ENCODE measurements around the gene DLG2. TPM values are rescaled to one million over a fixed set of nuclear protein-coding genes. Genes with fewer than 3 reads are reported as not detected.
A peak's percentile ranks its signal among the peaks of the same experiment; 100 is the strongest.

The DLG2 gene
- total RNA-seq, 1 donor from 2014 or later = 1.8 TPM

DNA sequence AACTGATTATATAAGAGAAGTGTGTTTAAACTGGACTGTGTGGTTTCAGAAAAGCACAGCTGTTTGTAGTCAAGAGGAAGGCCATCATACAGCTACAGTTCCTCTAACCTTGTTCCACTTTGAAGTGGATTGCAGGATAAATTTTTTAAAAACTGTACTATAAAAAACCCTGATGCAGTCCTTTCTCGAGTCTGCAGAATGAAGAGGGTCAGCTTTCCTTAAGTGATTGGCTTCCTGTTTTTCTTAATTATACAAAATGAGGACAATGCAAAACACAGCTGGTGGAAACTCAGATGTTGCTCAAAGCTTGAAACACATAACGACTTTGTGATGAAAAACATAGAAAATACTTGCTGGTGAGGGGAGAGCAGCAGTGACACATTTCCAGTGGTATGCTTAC, 1060.5 kb downstream of the DLG2 start:
- no peak for TF ChIP-seq EZH2 (IDR thresholded peaks at IDR 0.05; ENCODE audit: insufficient read depth, low read length)
- TF ChIP-seq, protein P1, sequence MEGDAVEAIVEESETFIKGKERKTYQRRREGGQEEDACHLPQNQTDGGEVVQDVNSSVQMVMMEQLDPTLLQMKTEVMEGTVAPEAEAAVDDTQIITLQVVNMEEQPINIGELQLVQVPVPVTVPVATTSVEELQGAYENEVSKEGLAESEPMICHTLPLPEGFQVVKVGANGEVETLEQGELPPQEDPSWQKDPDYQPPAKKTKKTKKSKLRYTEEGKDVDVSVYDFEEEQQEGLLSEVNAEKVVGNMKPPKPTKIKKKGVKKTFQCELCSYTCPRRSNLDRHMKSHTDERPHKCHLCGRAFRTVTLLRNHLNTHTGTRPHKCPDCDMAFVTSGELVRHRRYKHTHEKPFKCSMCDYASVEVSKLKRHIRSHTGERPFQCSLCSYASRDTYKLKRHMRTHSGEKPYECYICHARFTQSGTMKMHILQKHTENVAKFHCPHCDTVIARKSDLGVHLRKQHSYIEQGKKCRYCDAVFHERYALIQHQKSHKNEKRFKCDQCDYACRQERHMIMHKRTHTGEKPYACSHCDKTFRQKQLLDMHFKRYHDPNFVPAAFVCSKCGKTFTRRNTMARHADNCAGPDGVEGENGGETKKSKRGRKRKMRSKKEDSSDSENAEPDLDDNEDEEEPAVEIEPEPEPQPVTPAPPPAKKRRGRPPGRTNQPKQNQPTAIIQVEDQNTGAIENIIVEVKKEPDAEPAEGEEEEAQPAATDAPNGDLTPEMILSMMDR (IDR thresholded peaks at IDR 0.05; ENCODE audit: insufficient read depth, low read depth, low read length) = no peak
- no peak overlapping the region for H3K4me3 ChIP-seq (ENCODE audit: insufficient read depth, low read depth, low read length)
- H3K27ac ChIP-seq (ENCODE audit: low read depth, low read length) = no peak overlapping the region
- Mint-ChIP-seq H3K4me1 (ENCODE audit: low read depth, unreplicated experiment) (peaks cover 9% of the 10 kb centered on the region), H3K36me3 (ENCODE audit: low read depth, unreplicated experiment) (no peaks in the 10 kb centered on the region), H3K27ac (ENCODE audit: unreplicated experiment) (no peak overlapping the region), H3K27me3 (ENCODE audit: low read depth, unreplicated experiment) (peaks cover 2% of the 10 kb centered on the region), H3K4me3 (ENCODE audit: unreplicated experiment) (no peak overlapping the region), H3K9me3 (ENCODE audit: unreplicated experiment) (no peaks in the 10 kb centered on the region)
- no peaks in the 10 kb centered on the region for H3K4me1 ChIP-seq (ENCODE audit: insufficient read depth, low read length)
- no peaks in the 10 kb centered on the region for H3K36me3 ChIP-seq (ENCODE audit: insufficient read depth, low read length)
- FAIRE-seq = no peak
- no peak overlapping the region for H3K9ac ChIP-seq (ENCODE audit: low read length)
- no peaks in the 10 kb centered on the region for H3K79me2 ChIP-seq (ENCODE audit: insufficient read depth, low read length)
- H3K4me2 ChIP-seq (ENCODE audit: low read length) = no peak overlapping the region
- no peaks in the 10 kb centered on the region for H3K27me3 ChIP-seq (ENCODE audit: insufficient read depth, low read length)
- H2AFZ ChIP-seq (ENCODE audit: low read depth, low read length) = no peak overlapping the region
- no peaks in the 10 kb centered on the region for H3K9me3 ChIP-seq (ENCODE audit: insufficient read depth, low read depth, low read length)
- H4K20me1 ChIP-seq (ENCODE audit: insufficient read depth, low read length) = no peaks in the 10 kb centered on the region
- peak; percentile 19 for DNase-seq (ENCODE audit: low read depth)

DNA sequence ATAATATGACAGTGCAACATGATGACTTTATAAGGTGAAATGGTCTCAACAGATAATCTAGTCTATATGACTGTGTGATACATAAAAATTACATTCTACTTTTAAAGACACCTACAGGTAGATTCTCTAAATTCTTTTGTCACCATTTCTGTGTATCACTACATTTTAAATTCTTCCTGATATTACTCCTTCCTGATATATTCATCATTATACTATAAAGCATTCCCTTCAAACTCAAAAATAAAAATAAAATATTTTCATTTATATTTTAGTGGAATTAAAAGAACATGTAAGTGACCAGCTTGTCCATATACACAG, 1062.3 kb downstream of the DLG2 start:
- Histone ChIP-seq H3K4me1 (ENCODE audit: insufficient read depth, low read length) (no peaks in the 10 kb centered on the region), H2AFZ (ENCODE audit: low read depth, low read length) (no peak overlapping the region), H3K36me3 (ENCODE audit: insufficient read depth, low read length) (no peaks in the 10 kb centered on the region), H3K79me2 (ENCODE audit: insufficient read depth, low read length) (no peaks in the 10 kb centered on the region), H3K27me3 (ENCODE audit: insufficient read depth, low read length) (no peaks in the 10 kb centered on the region), H3K9me3 (ENCODE audit: insufficient read depth, low read depth, low read length) (no peaks in the 10 kb centered on the region), H3K27ac (ENCODE audit: low read depth, low read length) (no peak overlapping the region), H3K4me2 (ENCODE audit: low read length) (no peak overlapping the region), H3K4me3 (ENCODE audit: insufficient read depth, low read depth, low read length) (no peak overlapping the region), H4K20me1 (ENCODE audit: insufficient read depth, low read length) (no peaks in the 10 kb centered on the region), H3K9ac (ENCODE audit: low read length) (no peak overlapping the region)
- no peak for FAIRE-seq
- Mint-ChIP-seq H3K27me3 (ENCODE audit: low read depth, unreplicated experiment) (peaks cover 2% of the 10 kb centered on the region), H3K4me3 (ENCODE audit: unreplicated experiment) (no peak overlapping the region), H3K4me1 (ENCODE audit: low read depth, unreplicated experiment) (peaks cover 9% of the 10 kb centered on the region), H3K36me3 (ENCODE audit: low read depth, unreplicated experiment) (no peaks in the 10 kb centered on the region), H3K27ac (ENCODE audit: unreplicated experiment) (no peak overlapping the region), H3K9me3 (ENCODE audit: unreplicated experiment) (no peaks in the 10 kb centered on the region)
- DNase-seq (ENCODE audit: low read depth) = no peak
- TF ChIP-seq, protein P1 (IDR thresholded peaks at IDR 0.05; ENCODE audit: insufficient read depth, low read depth, low read length) = no peak
- no peak for TF ChIP-seq EZH2 (IDR thresholded peaks at IDR 0.05; ENCODE audit: insufficient read depth, low read length)

DNA sequence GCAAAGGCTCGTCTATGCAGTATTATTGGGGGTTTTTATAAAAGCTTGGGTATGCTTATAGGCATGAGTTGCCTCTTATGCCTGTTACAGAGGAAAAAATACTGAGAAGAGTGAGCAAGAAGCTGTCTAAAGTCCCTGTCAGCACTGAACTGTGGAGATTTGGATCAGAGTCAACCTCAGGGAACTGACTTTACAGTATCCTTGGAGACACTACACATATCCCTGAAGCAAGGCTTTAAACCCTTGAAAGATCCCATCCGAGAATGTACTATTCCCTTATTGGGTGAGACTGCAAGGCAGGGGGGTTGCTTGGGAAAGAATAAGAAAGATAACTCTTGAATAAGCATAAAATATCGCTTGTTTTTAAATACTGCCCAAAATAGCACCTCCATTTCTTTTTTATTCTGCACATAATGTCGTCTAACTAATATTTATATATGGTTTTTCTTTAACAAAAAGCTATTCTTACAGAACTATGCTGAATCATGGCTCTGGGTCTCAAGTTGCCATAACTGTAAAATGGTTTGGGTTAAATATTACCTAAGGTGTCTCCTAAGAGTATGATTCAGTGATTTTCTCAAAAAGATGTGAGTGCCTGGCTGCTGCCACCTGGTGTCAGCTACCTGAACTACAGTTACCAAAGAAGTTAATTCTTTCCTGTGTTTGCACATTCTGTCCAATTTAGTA, 1062.8 kb downstream of the DLG2 start:
- Mint-ChIP-seq H3K4me3 (ENCODE audit: unreplicated experiment) (no peak overlapping the region), H3K4me1 (ENCODE audit: low read depth, unreplicated experiment) (peaks cover 9% of the 10 kb centered on the region), H3K27ac (ENCODE audit: unreplicated experiment) (no peak overlapping the region), H3K9me3 (ENCODE audit: unreplicated experiment) (no peaks in the 10 kb centered on the region), H3K36me3 (ENCODE audit: low read depth, unreplicated experiment) (no peaks in the 10 kb centered on the region), H3K27me3 (ENCODE audit: low read depth, unreplicated experiment) (peaks cover 2% of the 10 kb centered on the region)
- Histone ChIP-seq H3K4me2 (ENCODE audit: low read length) (no peak overlapping the region), H3K27ac (ENCODE audit: low read depth, low read length) (no peak overlapping the region), H3K9ac (ENCODE audit: low read length) (no peak overlapping the region), H2AFZ (ENCODE audit: low read depth, low read length) (no peak overlapping the region), H3K36me3 (ENCODE audit: insufficient read depth, low read length) (no peaks in the 10 kb centered on the region), H3K9me3 (ENCODE audit: insufficient read depth, low read depth, low read length) (no peaks in the 10 kb centered on the region), H4K20me1 (ENCODE audit: insufficient read depth, low read length) (no peaks in the 10 kb centered on the region), H3K4me3 (ENCODE audit: insufficient read depth, low read depth, low read length) (no peak overlapping the region), H3K4me1 (ENCODE audit: insufficient read depth, low read length) (no peaks in the 10 kb centered on the region), H3K79me2 (ENCODE audit: insufficient read depth, low read length) (no peaks in the 10 kb centered on the region), H3K27me3 (ENCODE audit: insufficient read depth, low read length) (no peaks in the 10 kb centered on the region)
- TF ChIP-seq, protein P1 (IDR thresholded peaks at IDR 0.05; ENCODE audit: insufficient read depth, low read depth, low read length) = peak; percentile 92
- TF ChIP-seq EZH2 (IDR thresholded peaks at IDR 0.05; ENCODE audit: insufficient read depth, low read length) = no peak
- DNase-seq (ENCODE audit: low read depth) (peak; percentile 12), FAIRE-seq (no peak)
